ENCODE measurements around the gene DNM3. TPM values are rescaled to one million over a fixed set of nuclear protein-coding genes. Genes with fewer than 3 reads are reported as not detected.

DNM3 gene
- total and polyA plus RNA-seq, 2 donors (not counting 3 experiments of a cell fraction or from before 2014, with no cell fraction given): 1.4 to 2.5 TPM

DNA sequence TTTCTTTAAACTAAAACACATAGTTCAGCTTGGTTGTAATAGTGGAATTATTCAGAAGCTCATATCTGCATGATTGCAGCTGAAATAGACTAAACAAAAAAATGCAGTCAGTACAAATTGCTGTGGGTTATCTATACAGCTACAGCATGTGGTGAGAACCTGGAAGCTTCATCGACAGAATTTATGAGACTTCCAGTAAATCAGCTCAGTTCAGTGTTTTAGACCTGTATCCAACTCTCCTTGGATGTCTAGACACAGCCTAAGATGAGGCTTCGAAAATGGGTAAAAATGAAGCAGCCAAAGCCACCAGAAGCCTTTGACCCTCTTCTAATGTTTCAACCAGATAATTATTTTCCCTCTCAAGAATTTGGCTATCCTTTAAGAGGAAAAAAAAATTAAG is 452.1 kb downstream of the DNM3 start:
- BruUV-seq (replicated peaks): no TSS peak
- intact Hi-C loops (cut with micrococcal nuclease): no loop called here
- H3K27ac ChIP-seq (ENCODE audit: insufficient read depth, low read depth, low read length): no peak overlapping the region

More for the DNA sequence above, 452.1 kb downstream of the DNM3 start:
- no peak for DNase-seq (ENCODE audit: low read depth, low spot score)
- POLR2A ChIA-PET: no interaction called here
- CTCF ChIA-PET: no interaction called here
- H3K9me1 ChIP-seq (replicated peaks; ENCODE audit: control insufficient read depth, extremely low read depth, insufficient read depth, low read length): no peaks in the 10 kb centered on the region
- H2AFZ ChIP-seq (ENCODE audit: low read depth, low read length): no peak overlapping the region
- FAIRE-seq: no peak
- no peak overlapping the region for H3K9ac ChIP-seq (replicated peaks; ENCODE audit: extremely low read depth, insufficient read depth, low read length)
- no peaks in the 10 kb centered on the region for H3K4me1 ChIP-seq (ENCODE audit: control insufficient read depth, extremely low read depth, insufficient read depth, low read length)
- no peak overlapping the region for H3K4me2 ChIP-seq (ENCODE audit: insufficient read depth, low read length)
- no peaks in the 10 kb centered on the region for H3K36me3 ChIP-seq (ENCODE audit: control insufficient read depth in 2 of 2, extremely low read depth in 1 of 2, insufficient read depth in 2 of 2, low read length in 2 of 2)
- no peaks in the 10 kb centered on the region for H3K27me3 ChIP-seq (ENCODE audit: control insufficient read depth in 2 of 2, insufficient read depth in 2 of 2, low read length in 2 of 2)
- H3K79me2 ChIP-seq (ENCODE audit: control insufficient read depth, insufficient read depth, low read length): no peaks in the 10 kb centered on the region
- no peak for TF ChIP-seq GATA2 (IDR thresholded peaks at IDR 0.05; ENCODE audit: insufficient read depth, insufficient read length, low read depth, low read length)
- no peak for TF ChIP-seq JUN (IDR thresholded peaks at IDR 0.05; ENCODE audit: borderline replicate concordance, insufficient read depth, insufficient read length, low read depth)
- TF ChIP-seq POLR2AphosphoS5 (IDR thresholded peaks at IDR 0.05; ENCODE audit: insufficient read depth, low read depth, low read length): no peak
- TF ChIP-seq FOS (IDR thresholded peaks at IDR 0.05; ENCODE audit: borderline replicate concordance, insufficient read depth, low read length): no peak
- TF ChIP-seq MYC (IDR thresholded peaks at IDR 0.05; ENCODE audit: low read depth, low read length): no peak
- TF ChIP-seq, protein P1, sequence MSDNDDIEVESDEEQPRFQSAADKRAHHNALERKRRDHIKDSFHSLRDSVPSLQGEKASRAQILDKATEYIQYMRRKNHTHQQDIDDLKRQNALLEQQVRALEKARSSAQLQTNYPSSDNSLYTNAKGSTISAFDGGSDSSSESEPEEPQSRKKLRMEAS (IDR thresholded peaks at IDR 0.05; ENCODE audit: insufficient read depth, insufficient read length): no peak
- TF ChIP-seq, protein P2, sequence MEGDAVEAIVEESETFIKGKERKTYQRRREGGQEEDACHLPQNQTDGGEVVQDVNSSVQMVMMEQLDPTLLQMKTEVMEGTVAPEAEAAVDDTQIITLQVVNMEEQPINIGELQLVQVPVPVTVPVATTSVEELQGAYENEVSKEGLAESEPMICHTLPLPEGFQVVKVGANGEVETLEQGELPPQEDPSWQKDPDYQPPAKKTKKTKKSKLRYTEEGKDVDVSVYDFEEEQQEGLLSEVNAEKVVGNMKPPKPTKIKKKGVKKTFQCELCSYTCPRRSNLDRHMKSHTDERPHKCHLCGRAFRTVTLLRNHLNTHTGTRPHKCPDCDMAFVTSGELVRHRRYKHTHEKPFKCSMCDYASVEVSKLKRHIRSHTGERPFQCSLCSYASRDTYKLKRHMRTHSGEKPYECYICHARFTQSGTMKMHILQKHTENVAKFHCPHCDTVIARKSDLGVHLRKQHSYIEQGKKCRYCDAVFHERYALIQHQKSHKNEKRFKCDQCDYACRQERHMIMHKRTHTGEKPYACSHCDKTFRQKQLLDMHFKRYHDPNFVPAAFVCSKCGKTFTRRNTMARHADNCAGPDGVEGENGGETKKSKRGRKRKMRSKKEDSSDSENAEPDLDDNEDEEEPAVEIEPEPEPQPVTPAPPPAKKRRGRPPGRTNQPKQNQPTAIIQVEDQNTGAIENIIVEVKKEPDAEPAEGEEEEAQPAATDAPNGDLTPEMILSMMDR (IDR thresholded peaks at IDR 0.05; ENCODE audit: extremely low read depth in 1 of 2, insufficient read depth in 1 of 2, low read depth in 1 of 2, low read length in 2 of 2): no peak
- no peak for TF ChIP-seq POLR2A (IDR thresholded peaks at IDR 0.05; ENCODE audit: low read depth, low read length)
- TF ChIP-seq EZH2 (IDR thresholded peaks at IDR 0.05; ENCODE audit: borderline replicate concordance, low read depth, low read length, severe bottlenecking): no peak
- H3K9me3 ChIP-seq (replicated peaks; ENCODE audit: control insufficient read depth, insufficient read depth, low read length): no peaks in the 10 kb centered on the region
- dilution Hi-C loops (cut with MboI; ENCODE audit: extremely low pct_ligation_motif_present, low sequenced_read_pairs): no loop called here
- no peaks in the 10 kb centered on the region for H4K20me1 ChIP-seq (replicated peaks; ENCODE audit: control insufficient read depth, extremely low read depth, insufficient read depth, low read length)
- H3K4me3 ChIP-seq (replicated peaks in 1 of 3; ENCODE audit: insufficient read depth in 1 of 3, low read depth in 1 of 3, low read length in 3 of 3): no peak overlapping the region
